Caco-2 (cell line): ENCODE measurements around the gene DIS3L2. TPM values are rescaled to one million over a fixed set of nuclear protein-coding genes. Genes with fewer than 3 reads are reported as not detected.

Experiments
- BruUV-seq: library from RNA; stranded (reverse); fragments of 400-500 nt; replicated peaks from 2 replicates; lab custom pipeline; 2021; lab: Mats Ljungman, UMichigan
- CTCF ChIA-PET: fragments of 300-600 bp; sonication (Branson Sonifier 250); formaldehyde crosslinking; loops from one replicate; lab custom pipeline; 2022; ENCODE audit warnings: antibody characterized with exemption; lab: Charles Lee
- POLR2A ChIA-PET: fragments of 300-600 bp; sonication (Branson Sonifier 250); formaldehyde crosslinking; loops from one replicate; lab custom pipeline; 2022; ENCODE audit warnings: antibody characterized with exemption; lab: Charles Lee
- DNase-seq, 2 experiments: peaks; one replicate each; pipeline versions ENCODE4 v3.0.0 to v3.0.0-alpha.2; 2020 to 2022
- H3K27me3 ChIP-seq: replicated peaks from 2 replicates; pipeline ENCODE4 v1.6.0; 2011; ENCODE audit warnings: low read length; ENCODE audit not compliant: control insufficient read depth, insufficient read depth
- H3K36me3 ChIP-seq: 2 replicates; pipeline ENCODE4 v1.5.1; 2011; ENCODE audit warnings: low read length; ENCODE audit not compliant: control insufficient read depth, insufficient read depth
- H3K4me1 ChIP-seq: fragments of 250-450 bp; sonication (Bioruptor Pico); 2 replicates; pipeline ENCODE4 v1.5.1; 2020; ENCODE audit warnings: mild to moderate bottlenecking
- H3K4me3 ChIP-seq: 2 replicates; pipeline ENCODE4 v1.5.1; 2011; ENCODE audit warnings: low read depth, mild to moderate bottlenecking, control low read depth, low read length
- H3K9me3 ChIP-seq: fragments of 250-450 bp; sonication (Bioruptor Pico); 2 replicates; pipeline ENCODE4 v1.5.1; 2020; ENCODE audit warnings: mild to moderate bottlenecking, moderate library complexity
- H3K27ac Mint-ChIP-seq: one replicate; pipeline ENCODE4 v1.8.0; 2022; ENCODE audit warnings: mixed read lengths; ENCODE audit not compliant: unreplicated experiment
- H3K27me3 Mint-ChIP-seq: one replicate; pipeline ENCODE4 v1.8.0; 2022; ENCODE audit warnings: mixed read lengths; ENCODE audit not compliant: insufficient read depth, unreplicated experiment
- H3K36me3 Mint-ChIP-seq: one replicate; pipeline ENCODE4 v1.8.0; 2022; ENCODE audit warnings: mild to moderate bottlenecking, mixed read lengths; ENCODE audit not compliant: insufficient read depth, unreplicated experiment
- H3K4me1 Mint-ChIP-seq: one replicate; pipeline ENCODE4 v1.8.0; 2022; ENCODE audit warnings: low read depth, mixed read lengths; ENCODE audit not compliant: unreplicated experiment
- H3K4me3 Mint-ChIP-seq: one replicate; pipeline ENCODE4 v1.8.0; 2022; ENCODE audit warnings: mild to moderate bottlenecking, moderate library complexity, mixed read lengths; ENCODE audit not compliant: unreplicated experiment
- H3K9me3 Mint-ChIP-seq: one replicate; pipeline ENCODE4 v1.8.0; 2022; ENCODE audit warnings: mixed read lengths; ENCODE audit not compliant: unreplicated experiment
- CTCF ChIP-seq, 2 experiments: fragments of 200-600 bp in 1 of 2; IDR thresholded peaks; 1 replicate in 1 of 2; 2 replicates in 1 of 2; pipeline versions ENCODE4 v1.5.1 to v1.8.0; 2011 to 2022; ENCODE audit warnings: antibody characterized with exemption in 1 of 2, control low read depth in 1 of 2, inconsistent platforms in 1 of 2, low read depth in 1 of 2, low read length in 1 of 2, mild to moderate bottlenecking in 1 of 2, moderate library complexity in 1 of 2; ENCODE audit not compliant: insufficient read depth in 1 of 2, severe bottlenecking in 1 of 2, unreplicated experiment in 1 of 2
- intact Hi-C: fragments of 100-400 bp; cut with micrococcal nuclease; formaldehyde crosslinking; loops from one replicate; pipeline ENCODE4 v1.10.0; 2022; ENCODE audit not compliant: unreplicated experiment
- total RNA-seq: library from RNA; stranded (reverse); gene quantifications from 2 replicates; pipeline ENCODE4 v1.2.3, GENCODE V29; 2022

DIS3L2 gene
- total RNA-seq, 1 experiment from 2014 or later: 15.5 TPM

DNA sequence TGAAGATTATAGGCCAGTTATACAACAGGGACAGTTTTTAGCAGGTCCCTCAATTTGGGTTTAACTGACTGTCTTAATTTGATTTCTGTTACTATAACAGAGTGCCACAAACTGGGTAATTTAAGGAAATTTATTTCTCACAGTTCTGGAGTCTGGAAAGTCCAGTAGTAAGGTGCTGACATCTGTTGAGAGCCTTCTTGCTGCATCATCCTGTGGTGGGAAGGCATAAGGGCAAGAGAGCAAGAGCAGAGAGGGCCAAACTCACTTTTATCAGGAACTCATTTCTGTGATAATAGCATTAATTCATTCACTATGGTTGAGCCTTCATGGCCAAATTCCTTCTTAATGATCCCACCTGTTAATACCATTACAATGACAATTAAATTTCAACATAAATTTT lies 36.5 kb downstream of the DIS3L2 start:
- Histone ChIP-seq H3K9me3 (no peaks in the 10 kb centered on the region), H3K4me3 (no peak overlapping the region), H3K36me3 (no peaks in the 10 kb centered on the region), H3K27me3 (no peaks in the 10 kb centered on the region), H3K4me1 (no peaks in the 10 kb centered on the region)
- no peaks in the 10 kb centered on the region for H3K36me3 Mint-ChIP-seq
- no peaks in the 10 kb centered on the region for H3K9me3 Mint-ChIP-seq
- H3K27ac Mint-ChIP-seq: no peak overlapping the region
- ChIA-PET POLR2A (no interaction called here), CTCF (no interaction called here)
- no peaks in the 10 kb centered on the region for H3K4me1 Mint-ChIP-seq
- no TSS peak for BruUV-seq
- H3K27me3 Mint-ChIP-seq: no peaks in the 10 kb centered on the region
- no peak for DNase-seq
- H3K4me3 Mint-ChIP-seq: no peak overlapping the region
- intact Hi-C loops: no loop called here
- TF ChIP-seq CTCF (IDR thresholded peaks at IDR 0.05; ENCODE audit: insufficient read depth in 1 of 2, low read depth in 1 of 2, low read length in 1 of 2, severe bottlenecking in 1 of 2, unreplicated experiment in 1 of 2): no peak

DNA sequence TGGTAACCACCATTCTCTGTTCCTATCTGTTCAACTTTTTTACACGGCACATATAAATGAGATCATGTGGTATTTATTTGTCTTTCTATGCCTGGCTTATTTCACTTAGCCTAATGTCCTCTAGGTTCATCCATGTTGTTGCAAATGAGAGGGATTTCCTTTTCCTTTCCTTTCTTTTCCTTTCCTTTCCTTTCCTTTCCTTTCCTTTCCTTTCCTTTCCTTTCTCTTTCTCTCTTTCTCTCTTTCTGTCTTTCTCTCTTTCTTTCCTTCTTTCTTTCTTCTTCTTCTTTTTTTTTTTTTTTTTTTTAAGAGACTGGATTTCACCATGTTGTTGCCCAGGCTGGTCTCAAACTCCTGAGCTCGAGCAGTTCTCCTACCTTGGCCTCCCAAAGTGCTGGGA lies 38.9 kb downstream of the DIS3L2 start:
- H3K36me3 ChIP-seq: no peaks in the 10 kb centered on the region
- no peak overlapping the region for H3K4me3 ChIP-seq
- Mint-ChIP-seq H3K36me3 (no peaks in the 10 kb centered on the region), H3K4me3 (no peak overlapping the region), H3K27ac (no peak overlapping the region), H3K9me3 (no peaks in the 10 kb centered on the region), H3K27me3 (no peaks in the 10 kb centered on the region), H3K4me1 (no peaks in the 10 kb centered on the region)
- no peaks in the 10 kb centered on the region for H3K9me3 ChIP-seq
- intact Hi-C loops: no loop called here
- H3K4me1 ChIP-seq: no peaks in the 10 kb centered on the region
- POLR2A ChIA-PET: no interaction called here
- no peak for DNase-seq
- BruUV-seq: no TSS peak
- CTCF ChIA-PET: no interaction called here
- TF ChIP-seq CTCF (IDR thresholded peaks at IDR 0.05; ENCODE audit: insufficient read depth in 1 of 2, low read depth in 1 of 2, low read length in 1 of 2, severe bottlenecking in 1 of 2, unreplicated experiment in 1 of 2): no peak
- no peaks in the 10 kb centered on the region for H3K27me3 ChIP-seq

DNA sequence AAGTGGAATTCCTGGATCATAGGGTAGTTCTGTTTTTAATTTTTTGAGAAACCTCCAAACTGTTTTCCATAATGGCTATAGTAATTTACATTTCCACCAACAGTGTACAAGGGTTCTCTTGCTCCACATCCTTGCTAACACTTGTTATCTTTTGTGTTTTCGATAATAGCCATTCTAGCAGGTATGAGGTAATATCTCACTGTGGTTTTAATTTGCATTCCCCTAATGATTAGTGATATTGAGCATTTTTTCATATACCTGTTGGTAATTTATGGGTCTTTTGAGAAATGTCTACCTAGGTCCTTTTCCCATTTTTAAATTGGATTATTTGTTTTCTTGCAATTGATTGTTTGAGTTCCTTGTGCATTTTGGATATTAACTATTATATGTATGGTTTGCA lies 39.6 kb downstream of the DIS3L2 start:
- H3K36me3 ChIP-seq: no peaks in the 10 kb centered on the region
- no peaks in the 10 kb centered on the region for H3K27me3 ChIP-seq
- Mint-ChIP-seq H3K9me3 (no peaks in the 10 kb centered on the region), H3K27me3 (no peaks in the 10 kb centered on the region), H3K4me1 (no peaks in the 10 kb centered on the region), H3K27ac (no peak overlapping the region), H3K36me3 (no peaks in the 10 kb centered on the region), H3K4me3 (no peak overlapping the region)
- DNase-seq: no peak
- ChIA-PET CTCF (no interaction called here), POLR2A (interaction anchor here (0.6 kb wide), 1 partner anchor 1308 kb away, joined by 5 read pairs; no protein-coding TSS in a partner anchor)
- H3K4me1 ChIP-seq: no peaks in the 10 kb centered on the region
- intact Hi-C loops: no loop called here
- BruUV-seq: no TSS peak
- no peak overlapping the region for H3K4me3 ChIP-seq
- no peaks in the 10 kb centered on the region for H3K9me3 ChIP-seq
- no peak for TF ChIP-seq CTCF (IDR thresholded peaks at IDR 0.05; ENCODE audit: insufficient read depth in 1 of 2, low read depth in 1 of 2, low read length in 1 of 2, severe bottlenecking in 1 of 2, unreplicated experiment in 1 of 2)
